Aorta (tissue), 5 donors: ENCODE measurements around the gene SPATA9. TPM values are rescaled to one million over a fixed set of nuclear protein-coding genes. Genes with fewer than 3 reads are reported as not detected.

ENCODE experiments used
- ATAC-seq: fragments of 200-7000 bp; cut with Tn5 transposase; one replicate; pipeline ENCODE4 v1.9.1; 2022; ENCODE audit warnings: moderate library complexity; ENCODE audit not compliant: low FRiP score
- DNase-seq, 2 donors: peaks; one replicate each; pipeline ENCODE4 v3.0.0-alpha.2; 2020
- H3K27ac ChIP-seq, 2 donors: one replicate each; pipeline ENCODE4 v1.5.1; 2013; ENCODE audit warnings: low read length in 2 of 2, mild to moderate bottlenecking in 2 of 2, moderate library complexity in 2 of 2, control low read depth in 1 of 2, inconsistent platforms in 1 of 2, low read depth in 1 of 2
- H3K27me3 ChIP-seq, 2 donors: one replicate each; pipeline ENCODE4 v1.6.1; 2013; ENCODE audit warnings: control low read depth in 1 of 2, low read length in 1 of 2, mild to moderate bottlenecking in 1 of 2, moderate library complexity in 1 of 2; ENCODE audit not compliant: insufficient read depth in 2 of 2, control insufficient read depth in 1 of 2
- H3K36me3 ChIP-seq, 2 donors: one replicate each; pipeline ENCODE4 v1.6.1; 2013; ENCODE audit warnings: control low read depth in 1 of 2, low read length in 1 of 2, mild to moderate bottlenecking in 1 of 2; ENCODE audit not compliant: insufficient read depth in 2 of 2, control insufficient read depth in 1 of 2
- H3K4me1 ChIP-seq, 2 donors: one replicate each; pipeline ENCODE4 v1.6.1; 2013; ENCODE audit warnings: low read length in 2 of 2, control low read depth in 1 of 2, mild to moderate bottlenecking in 1 of 2, moderate library complexity in 1 of 2; ENCODE audit not compliant: insufficient read depth in 2 of 2, control insufficient read depth in 1 of 2
- H3K4me3 ChIP-seq, 2 donors: one replicate each; pipeline ENCODE4 v1.5.1; 2013; ENCODE audit warnings: low read length in 2 of 2, control low read depth in 1 of 2, mild to moderate bottlenecking in 1 of 2
- H3K9me3 ChIP-seq: one replicate; pipeline ENCODE4 v1.6.1; 2013; ENCODE audit warnings: mild to moderate bottlenecking, low read length; ENCODE audit not compliant: control insufficient read depth
- WGBS, 2 donors: extraction: QIAGEN DNeasy Blood & Tissue Kit; methylation state at CpG; one replicate each; pipeline ENCODE4 v1.1.7; 2013; 5-methylcytosine and 5-hydroxymethylcytosine counted together
- intact Hi-C, 2 donors: fragments of 100-400 bp; cut with DNase I; formaldehyde crosslinking; loops; one replicate each; pipeline versions ENCODE4 v1.14.2 to v1.15.0; 2022
- polyA plus RNA-seq, 2 donors: library from polyadenylated mRNA; stranded (reverse); fragments of 200-250 nt; gene quantifications; one replicate each; pipeline ENCODE4 v1.2.3, GENCODE V29; 2013
- total RNA-seq, 2 donors: library from RNA; stranded (reverse); fragmentation: NEBNext Ultra II Directional; extraction: Animal tissue kit (Norgen Biotek cat#: 25700); gene quantifications; one replicate each; pipeline ENCODE4 v1.2.1, GENCODE V29; 2021
- donor health status: healthy with polysubstance abuse.
- donor health status: Bipolar disorder and iron deficiency.
- donor health status: DM: no; HTN: no; CAD: no.
- donor health status: DM: no; HTN: no; CAD: no.
- donor health status: DM: yes; HTN: yes; CAD: no.

Gene SPATA9
- total and polyA plus RNA-seq, 4 donors: 0.38 to 0.60 (median 0.45) TPM; not detected in 1

DNA sequence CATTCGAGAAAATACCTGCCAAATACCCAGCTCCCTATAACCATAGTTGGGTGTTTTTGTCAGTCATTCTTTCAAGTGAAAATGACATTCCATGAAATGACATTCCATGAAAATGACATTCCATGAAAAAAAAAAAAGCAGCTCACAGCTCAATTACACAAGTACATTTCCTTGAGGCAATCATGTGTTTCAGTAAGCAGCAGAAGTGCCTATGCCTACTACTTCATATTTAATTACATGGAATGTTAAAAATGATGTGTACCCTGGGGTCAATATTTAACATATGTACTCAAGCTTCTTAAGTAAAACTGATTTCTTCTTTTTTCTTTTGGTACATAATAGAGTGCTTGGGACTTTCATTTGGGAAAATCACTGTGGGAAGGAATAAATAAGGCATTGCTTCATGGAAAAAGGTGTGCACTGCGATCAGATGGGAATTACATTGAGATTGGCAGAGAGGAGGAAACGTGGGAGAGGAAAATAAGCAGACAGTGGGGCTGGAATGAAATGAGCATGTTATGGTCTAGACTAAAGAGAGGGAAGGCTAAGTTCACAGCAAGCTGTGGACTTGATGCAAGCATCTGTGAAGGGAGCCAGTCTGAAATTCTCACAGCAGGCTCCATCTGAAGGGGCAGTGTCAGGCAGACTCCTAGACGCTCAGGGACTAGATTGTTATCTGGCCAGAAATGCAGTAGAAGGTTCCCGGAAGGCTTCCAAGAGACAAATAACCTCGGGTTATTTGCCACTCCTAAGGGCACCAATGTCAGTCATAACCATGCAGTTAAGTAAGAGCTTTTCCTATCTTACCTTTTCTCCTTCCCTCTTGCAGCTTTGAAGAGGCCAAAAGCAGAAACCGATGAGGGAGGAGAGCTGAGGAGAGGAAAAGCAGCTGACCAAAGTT lies 15.2 kb upstream of the SPATA9 start:
- intact Hi-C loops: no loop called here
- Histone ChIP-seq H3K4me1 (no peaks in the 10 kb centered on the region), H3K9me3 (peaks cover 1% of the 10 kb centered on the region), H3K27ac (no peak overlapping the region), H3K36me3 (no peaks in the 10 kb centered on the region), H3K27me3 (no peaks in the 10 kb centered on the region), H3K4me3 (no peak overlapping the region)
- DNase-seq (no peak), ATAC-seq (no peak)
- WGBS, 2 donors: 33 to 36% methylated on average over 7 of the region's 7 CpGs

DNA sequence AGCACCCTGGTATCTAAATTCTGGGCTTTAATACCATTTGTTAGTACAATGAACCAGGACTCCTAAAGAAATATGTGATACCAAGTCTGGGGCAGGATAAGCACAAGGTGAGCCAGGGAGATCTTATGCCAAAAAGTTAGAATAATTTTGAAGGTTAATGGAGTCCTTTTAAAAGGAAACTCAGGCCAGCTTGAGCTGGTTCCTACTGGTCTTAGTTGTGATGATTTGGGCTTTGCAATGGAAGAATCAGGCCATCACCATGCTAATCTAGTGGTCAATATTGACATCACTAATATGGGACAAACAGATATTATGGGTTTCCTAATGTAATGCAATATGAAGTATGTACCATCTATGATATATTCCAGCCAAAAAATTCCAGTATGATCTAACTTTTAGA lies 7.5 kb upstream of the SPATA9 start:
- Histone ChIP-seq H3K27me3 (no peaks in the 10 kb centered on the region), H3K9me3 (no peaks in the 10 kb centered on the region), H3K27ac (no peak overlapping the region), H3K4me1 (no peaks in the 10 kb centered on the region), H3K36me3 (no peaks in the 10 kb centered on the region), H3K4me3 (no peak overlapping the region)
- no peak for ATAC-seq
- no peak for DNase-seq
- intact Hi-C loops: no loop called here

DNA sequence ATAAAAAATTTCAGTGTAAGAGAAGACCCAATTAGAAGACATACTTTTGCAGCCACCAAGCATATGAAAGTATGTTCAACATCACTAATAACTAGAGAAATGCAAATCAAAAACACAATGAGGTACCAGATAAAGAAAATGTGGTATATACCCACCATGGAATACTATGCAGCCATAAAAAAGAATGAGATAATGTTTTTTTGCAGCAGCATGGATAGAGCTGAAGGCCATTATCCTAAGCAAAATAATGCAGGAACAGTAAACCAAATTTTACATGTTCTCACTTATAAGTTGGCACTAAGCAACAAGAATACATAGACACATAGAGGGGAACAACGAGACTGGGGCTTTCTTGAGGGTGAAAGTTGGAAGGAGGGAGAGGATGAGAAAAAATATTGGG lies 6.9 kb upstream of the SPATA9 start:
- Histone ChIP-seq H3K36me3 (no peaks in the 10 kb centered on the region), H3K4me1 (no peaks in the 10 kb centered on the region), H3K9me3 (no peaks in the 10 kb centered on the region), H3K4me3 (no peak overlapping the region), H3K27me3 (no peaks in the 10 kb centered on the region), H3K27ac (no peak overlapping the region)
- DNase-seq (no peak), ATAC-seq (no peak)
- intact Hi-C loops: no loop called here
- 96 to 100% methylated on average over 1 of the region's 1 CpG for whole genome bisulfite sequencing, 2 donors

DNA sequence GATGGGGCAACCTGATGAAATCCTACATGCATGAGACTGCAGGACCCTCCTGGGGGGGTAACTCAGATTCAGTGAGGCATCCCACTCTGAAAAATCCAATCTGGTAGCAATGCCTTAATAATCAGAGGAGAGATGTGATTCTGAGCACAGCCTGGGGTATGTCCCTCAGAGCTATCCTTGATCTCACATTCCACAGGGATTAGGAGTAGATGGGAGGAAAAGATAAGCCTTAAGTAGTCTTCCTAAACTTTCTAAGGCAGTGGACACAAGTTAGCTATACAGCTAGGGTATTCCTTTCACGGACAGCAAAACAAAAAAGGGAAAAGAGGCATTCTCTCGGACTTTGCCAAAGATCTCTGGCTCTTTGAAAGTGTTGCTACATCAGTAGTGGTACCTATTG lies 3.9 kb upstream of the SPATA9 start:
- ATAC-seq (no peak), DNase-seq (no peak)
- no peak overlapping the region for H3K27ac ChIP-seq
- H3K27me3 ChIP-seq: no peaks in the 10 kb centered on the region
- H3K4me1 ChIP-seq: no peaks in the 10 kb centered on the region
- H3K36me3 ChIP-seq: no peaks in the 10 kb centered on the region
- 79 to 81% methylated on average over 2 of the region's 2 CpGs for WGBS, 2 donors
- no peaks in the 10 kb centered on the region for H3K9me3 ChIP-seq
- no peak overlapping the region for H3K4me3 ChIP-seq
- intact Hi-C loops: no loop called here

DNA sequence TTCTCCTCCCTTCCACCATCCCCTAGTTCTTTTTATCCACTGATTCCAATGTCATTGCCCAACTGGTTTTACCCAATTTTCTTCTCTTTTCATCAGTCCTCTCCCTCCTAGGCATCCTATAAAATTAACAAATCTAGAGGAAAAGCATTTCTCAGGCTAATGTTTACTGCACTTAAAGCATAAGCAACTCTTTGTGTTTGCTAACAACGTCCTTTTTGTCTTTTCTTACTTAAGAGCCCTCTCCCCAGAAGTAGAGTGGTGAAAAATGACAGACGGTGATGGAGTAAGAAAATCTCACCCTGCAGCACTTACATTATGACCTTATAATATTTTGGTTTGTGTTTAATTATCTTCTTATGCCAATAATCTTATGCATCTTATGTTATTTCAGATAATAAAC lies 1.6 kb upstream of the SPATA9 start:
- no peak for ATAC-seq

DNA sequence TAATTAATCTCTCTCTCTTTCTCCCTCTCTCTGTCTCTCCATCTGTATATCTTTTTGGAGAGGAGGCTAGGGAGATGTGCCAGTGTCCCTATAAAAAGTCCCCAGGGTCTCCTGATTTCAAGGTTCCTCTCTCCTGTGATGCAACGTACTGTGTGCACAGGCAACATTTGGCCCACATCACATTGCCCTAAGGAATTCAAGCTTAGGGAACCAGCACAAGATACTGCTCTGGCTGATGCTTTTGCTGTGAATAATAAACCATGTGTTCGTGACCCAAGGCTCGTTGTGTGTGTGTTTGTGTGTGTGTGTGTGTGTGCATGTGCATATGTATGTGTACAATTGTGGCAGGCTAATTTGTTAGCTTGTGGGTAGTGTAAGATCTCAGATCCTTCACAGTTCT lies 9.7 kb downstream of the SPATA9 start:
- Histone ChIP-seq H3K4me3 (no peak overlapping the region), H3K4me1 (peaks cover 0 to 5% of the 10 kb centered on the region in 2 donors), H3K9me3 (no peaks in the 10 kb centered on the region), H3K27me3 (no peaks in the 10 kb centered on the region), H3K27ac (no peak overlapping the region), H3K36me3 (no peaks in the 10 kb centered on the region)
- DNase-seq (no peak), ATAC-seq (no peak)
- 76 to 79% methylated on average over 3 of the region's 3 CpGs for WGBS, 2 donors
- intact Hi-C loops: no loop called here

More for the DNA sequence above, 1.6 kb upstream of the SPATA9 start:
- H3K36me3 ChIP-seq: no peaks in the 10 kb centered on the region
- DNase-seq: no peak
- intact Hi-C loops: no loop called here
- H3K4me3 ChIP-seq: no peak overlapping the region
- H3K27ac ChIP-seq: no peak overlapping the region
- H3K9me3 ChIP-seq: no peaks in the 10 kb centered on the region
- H3K27me3 ChIP-seq: no peaks in the 10 kb centered on the region
- H3K4me1 ChIP-seq: no peaks in the 10 kb centered on the region
- WGBS, 2 donors: 85 to 90% methylated on average over 2 of the region's 2 CpGs

DNA sequence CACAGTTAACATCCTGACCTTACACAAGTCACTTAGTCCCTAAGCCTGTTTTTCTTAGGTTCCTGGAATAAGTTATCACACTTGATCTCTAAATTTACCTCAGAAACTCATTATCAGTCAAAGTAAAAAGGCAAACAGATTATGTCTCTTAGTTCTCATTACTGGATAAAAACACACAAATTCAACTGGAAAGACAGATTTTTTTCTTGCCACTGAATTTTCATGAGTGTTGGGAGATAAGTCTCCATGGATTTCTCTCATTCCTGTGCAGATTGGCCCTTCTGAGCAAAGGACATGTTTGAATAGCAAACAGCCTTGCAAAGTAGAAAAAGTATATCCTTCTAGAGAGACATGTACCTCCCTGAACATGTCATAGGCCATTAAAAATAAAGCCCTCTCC lies 10.2 kb downstream of the SPATA9 start:
- Histone ChIP-seq H3K4me1 (peaks cover 0 to 5% of the 10 kb centered on the region in 2 donors), H3K27ac (no peak overlapping the region), H3K9me3 (no peaks in the 10 kb centered on the region), H3K36me3 (no peaks in the 10 kb centered on the region), H3K27me3 (no peaks in the 10 kb centered on the region), H3K4me3 (no peak overlapping the region)
- intact Hi-C loops: no loop called here
- ATAC-seq (no peak), DNase-seq (no peak)

GRCh38 chr5:95671826-95672225 lies 11.0 kb downstream of the SPATA9 start:
- H3K4me3 ChIP-seq: no peak overlapping the region
- intact Hi-C loops: no loop called here
- H3K36me3 ChIP-seq: no peaks in the 10 kb centered on the region
- H3K4me1 ChIP-seq: peaks cover 0 to 5% of the 10 kb centered on the region in 2 donors
- H3K27ac ChIP-seq: no peak overlapping the region
- ATAC-seq (no peak), DNase-seq (no peak)
- H3K9me3 ChIP-seq: no peaks in the 10 kb centered on the region
- no peaks in the 10 kb centered on the region for H3K27me3 ChIP-seq
- 88 to 91% methylated on average over 1 of the region's 1 CpG for WGBS, 2 donors

- Histone ChIP-seq H3K27me3 (no peaks in the 10 kb centered on the region), H3K9me3 (no peaks in the 10 kb centered on the region), H3K4me3 (no peak overlapping the region), H3K36me3 (no peaks in the 10 kb centered on the region), H3K4me1 (peaks cover 0 to 5% of the 10 kb centered on the region in 2 donors), H3K27ac (no peak overlapping the region)
- 97 to 98% methylated on average over 3 of the region's 3 CpGs for WGBS, 2 donors
- intact Hi-C loops: no loop called here
- ATAC-seq (no peak), DNase-seq (no peak)
Measured at GRCh38 chr5:95670568-95670967, 12.2 kb downstream of the SPATA9 start.
